Right lobe of liver (tissue), 4 donors: ENCODE data around the gene FUT6.
"Not testable (repeated sequence)": the region's sequence is repeated elsewhere in the genome, so short reads cannot be mapped to it uniquely, and the experiment has no call there.

ENCODE experiments used
- POLR2A ChIP-seq: fragments of 450-650 bp; IDR thresholded peaks from one replicate; pipeline ENCODE4 v1.6.1; 2017; ENCODE audit warnings: antibody characterized with exemption, mild to moderate bottlenecking
- TF ChIP-seq, protein P1 (sequence below), 4 donors: fragments of 200-600 bp in 3 of 4; fragments of 450-650 bp in 1 of 4; IDR thresholded peaks; one replicate each; pipeline versions ENCODE4 v1.5.1 to v1.8.0; 2016 to 2022; ENCODE audit warnings: antibody characterized with exemption in 4 of 4, mild to moderate bottlenecking in 2 of 4
- donor health status: DM: no; HTN: no; CAD: no.
- donor health status: DM: no; HTN: no; CAD: no.
- donor health status: DM: no; HTN: yes; CAD: no.

DNA sequence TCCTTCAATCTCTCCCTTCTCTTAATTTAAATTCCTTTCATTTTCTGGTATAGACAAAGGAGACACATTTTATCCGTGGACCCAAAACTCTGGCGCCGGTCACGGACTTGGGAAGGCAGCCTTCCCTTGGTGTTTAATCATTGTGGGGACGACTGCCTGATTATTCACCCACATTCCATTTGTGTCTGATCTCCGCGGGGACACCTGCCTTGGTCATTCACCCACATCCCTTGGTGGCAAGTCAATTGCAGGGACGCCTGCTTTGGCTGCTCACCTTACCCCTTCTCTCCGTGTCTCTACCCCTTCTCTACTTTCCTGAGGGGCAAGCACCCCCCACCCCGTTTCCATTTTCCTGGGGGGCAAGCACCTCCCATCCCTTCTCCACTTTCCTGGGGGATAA is 8.3 kb upstream of the FUT6 start:
- not testable (repeated sequence) for TF ChIP-seq POLR2A
- TF ChIP-seq, protein P1, sequence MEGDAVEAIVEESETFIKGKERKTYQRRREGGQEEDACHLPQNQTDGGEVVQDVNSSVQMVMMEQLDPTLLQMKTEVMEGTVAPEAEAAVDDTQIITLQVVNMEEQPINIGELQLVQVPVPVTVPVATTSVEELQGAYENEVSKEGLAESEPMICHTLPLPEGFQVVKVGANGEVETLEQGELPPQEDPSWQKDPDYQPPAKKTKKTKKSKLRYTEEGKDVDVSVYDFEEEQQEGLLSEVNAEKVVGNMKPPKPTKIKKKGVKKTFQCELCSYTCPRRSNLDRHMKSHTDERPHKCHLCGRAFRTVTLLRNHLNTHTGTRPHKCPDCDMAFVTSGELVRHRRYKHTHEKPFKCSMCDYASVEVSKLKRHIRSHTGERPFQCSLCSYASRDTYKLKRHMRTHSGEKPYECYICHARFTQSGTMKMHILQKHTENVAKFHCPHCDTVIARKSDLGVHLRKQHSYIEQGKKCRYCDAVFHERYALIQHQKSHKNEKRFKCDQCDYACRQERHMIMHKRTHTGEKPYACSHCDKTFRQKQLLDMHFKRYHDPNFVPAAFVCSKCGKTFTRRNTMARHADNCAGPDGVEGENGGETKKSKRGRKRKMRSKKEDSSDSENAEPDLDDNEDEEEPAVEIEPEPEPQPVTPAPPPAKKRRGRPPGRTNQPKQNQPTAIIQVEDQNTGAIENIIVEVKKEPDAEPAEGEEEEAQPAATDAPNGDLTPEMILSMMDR (IDR thresholded peaks at IDR 0.05) = not testable (repeated sequence)
